ENCODE data around the gene STAMBPL1. TPM values are rescaled to one million over a fixed set of nuclear protein-coding genes. Genes with fewer than 3 reads are reported as not detected.

The STAMBPL1 gene
- total RNA-seq, 4 donors from 2014 or later = 13.3 to 35.8 (median 14.2) TPM

- Histone ChIP-seq H3K4me3 (no peak overlapping the region), H3K27ac (no peak overlapping the region), H3K36me3 (no peaks in the 10 kb centered on the region), H3K9me3 (no peaks in the 10 kb centered on the region), H3K27me3 (no peaks in the 10 kb centered on the region), H3K4me1 (peaks cover 6% of the 10 kb centered on the region)
- 87% methylated on average over 1 of the region's 1 CpG for WGBS
- no peak for TF ChIP-seq EP300 (IDR thresholded peaks at IDR 0.05)
- TF ChIP-seq CTCF (IDR thresholded peaks at IDR 0.05) = no peak
- TF ChIP-seq POLR2AphosphoS5 (IDR thresholded peaks at IDR 0.05) = no peak
- no peak for TF ChIP-seq POLR2A (IDR thresholded peaks at IDR 0.05)
- no peak for DNase-seq (ENCODE audit: low spot score in 2 of 2)
Observed at GRCh38 chr10:88919041-88919440, 39.0 kb downstream of the STAMBPL1 start.

- DNase-seq (ENCODE audit: low spot score in 2 of 2) = no peak
- WGBS = 44% methylated on average over 2 of the region's 2 CpGs
- Histone ChIP-seq H3K27ac (no peak overlapping the region), H3K27me3 (no peaks in the 10 kb centered on the region), H3K36me3 (no peaks in the 10 kb centered on the region), H3K4me3 (no peak overlapping the region), H3K4me1 (peaks cover 6% of the 10 kb centered on the region), H3K9me3 (no peaks in the 10 kb centered on the region)
- TF ChIP-seq POLR2A (IDR thresholded peaks at IDR 0.05) (no peak), EP300 (IDR thresholded peaks at IDR 0.05) (no peak), POLR2AphosphoS5 (IDR thresholded peaks at IDR 0.05) (no peak), CTCF (IDR thresholded peaks at IDR 0.05) (no peak)
Observed at GRCh38 chr10:88920198-88920597, 40.2 kb downstream of the STAMBPL1 start.

- H3K4me3 ChIP-seq = no peak overlapping the region
- H3K4me1 ChIP-seq = peaks cover 10% of the 10 kb centered on the region
- TF ChIP-seq EP300 (IDR thresholded peaks at IDR 0.05) (no peak), POLR2A (IDR thresholded peaks at IDR 0.05) (no peak), CTCF (IDR thresholded peaks at IDR 0.05) (no peak), POLR2AphosphoS5 (IDR thresholded peaks at IDR 0.05) (no peak)
- 55% methylated on average over 3 of the region's 3 CpGs for WGBS
- no peaks in the 10 kb centered on the region for H3K9me3 ChIP-seq
- DNase-seq (ENCODE audit: low spot score in 2 of 2) = no peak
- H3K36me3 ChIP-seq = no peaks in the 10 kb centered on the region
- H3K27me3 ChIP-seq = no peaks in the 10 kb centered on the region
- H3K27ac ChIP-seq = no peak overlapping the region
Observed at GRCh38 chr10:88920986-88921593, 41.0 kb downstream of the STAMBPL1 start.

GRCh38 chr10:88922041-88922440 is 42.0 kb downstream of the STAMBPL1 start:
- DNase-seq (ENCODE audit: low spot score in 2 of 2) = no peak
- H3K27ac ChIP-seq = no peak overlapping the region
- no peaks in the 10 kb centered on the region for H3K9me3 ChIP-seq
- WGBS = 83% methylated on average over 2 of the region's 2 CpGs
- TF ChIP-seq POLR2AphosphoS5 (IDR thresholded peaks at IDR 0.05) = no peak
- TF ChIP-seq EP300 (IDR thresholded peaks at IDR 0.05) = no peak
- TF ChIP-seq POLR2A (IDR thresholded peaks at IDR 0.05) = no peak
- no peak for TF ChIP-seq CTCF (IDR thresholded peaks at IDR 0.05)
- H3K27me3 ChIP-seq = no peaks in the 10 kb centered on the region
- H3K4me3 ChIP-seq = no peak overlapping the region
- peaks cover 20% of the 10 kb centered on the region for H3K4me1 ChIP-seq
- H3K36me3 ChIP-seq = no peaks in the 10 kb centered on the region

- no peaks in the 10 kb centered on the region for H3K9me3 ChIP-seq
- no peaks in the 10 kb centered on the region for H3K36me3 ChIP-seq
- peaks cover 26% of the 10 kb centered on the region for H3K4me1 ChIP-seq
- no peak overlapping the region for H3K27ac ChIP-seq
- no peak for TF ChIP-seq POLR2A (IDR thresholded peaks at IDR 0.05)
- no peak for TF ChIP-seq CTCF (IDR thresholded peaks at IDR 0.05)
- TF ChIP-seq POLR2AphosphoS5 (IDR thresholded peaks at IDR 0.05) = no peak
- TF ChIP-seq EP300 (IDR thresholded peaks at IDR 0.05) = no peak
- no peaks in the 10 kb centered on the region for H3K27me3 ChIP-seq
- DNase-seq (ENCODE audit: low spot score in 2 of 2) = no peak
- H3K4me3 ChIP-seq = no peak overlapping the region
Observed at GRCh38 chr10:88923520-88923919, 43.5 kb downstream of the STAMBPL1 start.
